Measurements from ENCODE around the gene LCK. TPM values are rescaled to one million over a fixed set of nuclear protein-coding genes. Genes with fewer than 3 reads are reported as not detected.

LCK gene
- total RNA-seq (2022; extraction: Qiagen RNA extraction) = not detected in 5 replicates

DNA sequence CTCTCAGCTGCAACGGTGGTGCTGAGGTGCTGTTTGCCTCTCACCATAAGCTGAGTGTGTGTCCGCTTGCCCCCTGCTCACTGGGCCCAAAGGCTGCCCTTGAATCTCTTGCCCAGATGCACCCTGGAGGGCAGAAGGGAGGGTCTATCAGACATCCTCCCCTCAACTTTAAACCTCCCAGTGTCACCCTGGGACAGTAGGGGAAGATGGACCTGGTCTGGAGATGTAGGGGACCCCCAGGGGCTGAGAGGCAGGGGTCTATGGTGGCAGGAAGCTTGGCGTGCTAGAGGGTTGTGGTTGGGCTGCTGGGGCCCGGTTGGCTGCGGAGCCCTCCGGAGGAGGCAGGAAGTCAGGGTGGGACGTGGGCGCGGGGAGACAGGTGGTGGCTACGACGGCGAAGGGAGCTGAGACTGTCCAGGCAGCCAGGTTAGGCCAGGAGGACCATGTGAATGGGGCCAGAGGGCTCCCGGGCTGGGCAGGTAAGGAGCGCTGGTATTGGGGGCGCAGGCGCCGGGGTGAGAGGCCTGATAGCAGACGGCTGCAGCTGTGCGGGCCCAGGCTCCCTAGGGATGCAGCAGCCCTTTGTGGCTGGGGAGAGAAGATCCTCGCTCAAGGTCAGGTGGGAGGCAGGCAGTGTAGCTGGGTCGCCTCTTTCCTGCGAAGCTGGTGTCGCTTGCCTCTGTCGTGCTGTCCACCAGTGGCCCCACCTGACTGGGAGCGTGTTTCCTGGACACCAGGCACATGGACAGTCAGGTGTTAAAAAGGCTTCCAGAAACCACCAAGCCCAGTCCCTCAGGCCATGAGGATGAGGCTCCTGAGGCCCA is at the start of gene LCK:
Gene LCK (plus strand): TSS at position 373 of the 824 bp plus-strand sequence. CDS start 23,065 bp downstream, outside the sequence.

DNA sequence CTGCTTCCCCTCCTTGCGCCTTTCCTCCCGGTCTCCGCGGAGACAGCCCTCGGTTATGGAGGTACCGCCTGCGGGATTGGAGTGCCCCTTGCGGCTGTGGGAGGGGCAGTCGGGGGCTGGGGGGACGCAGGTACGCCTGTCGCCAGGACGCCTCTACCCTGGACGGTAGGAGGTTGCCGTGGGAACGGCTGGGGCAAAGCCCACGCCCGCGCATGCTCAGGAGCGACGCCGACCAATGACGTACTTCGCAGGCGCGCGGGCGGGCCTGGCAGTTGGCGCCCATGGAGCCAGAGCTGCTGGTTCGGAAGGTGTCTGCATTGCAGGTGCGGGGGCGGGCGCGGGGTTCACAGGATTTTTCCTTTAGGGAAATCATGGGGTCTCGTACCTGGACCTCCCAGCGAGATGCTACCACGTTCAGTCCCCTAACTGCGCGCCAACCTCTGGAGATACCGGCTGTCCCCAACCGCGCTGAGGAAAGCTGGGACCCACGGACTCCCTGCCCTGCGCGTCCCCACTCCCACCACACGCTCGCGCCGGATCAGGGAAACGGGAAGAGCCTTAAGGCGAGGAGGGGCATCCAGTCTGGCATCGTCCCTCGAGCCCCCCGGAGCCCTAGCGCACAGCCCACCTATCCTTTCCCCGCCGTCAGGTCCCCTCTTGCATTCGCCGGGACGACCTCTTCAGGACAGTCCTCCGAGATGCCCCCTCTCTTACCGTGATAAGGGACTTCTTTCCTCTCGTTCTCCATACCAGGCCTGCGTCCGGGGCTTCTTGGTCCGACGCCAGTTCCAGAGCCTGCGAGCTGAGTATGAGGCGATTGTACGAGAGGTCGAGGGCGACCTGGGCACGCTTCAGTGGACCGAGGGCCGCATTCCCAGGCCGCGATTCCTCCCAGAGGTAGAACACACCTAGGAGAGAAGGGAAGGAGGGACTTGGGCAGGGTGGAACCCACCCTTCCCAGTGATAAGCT is 45.4 kb upstream of the LCK start, which contains the start of gene IQCC:
Gene IQCC (plus strand): TSS at position 271 of the 970 bp plus-strand sequence. CDS start 11 bp downstream, at position 282.

GRCh38 chr1:32208891-32209328 is 42.2 kb upstream of the LCK start, which contains the start of gene DCDC2B:
Gene DCDC2B (plus strand): TSS chr1:32209089. CDS start chr1:32209094, 5 bp downstream.

DNA sequence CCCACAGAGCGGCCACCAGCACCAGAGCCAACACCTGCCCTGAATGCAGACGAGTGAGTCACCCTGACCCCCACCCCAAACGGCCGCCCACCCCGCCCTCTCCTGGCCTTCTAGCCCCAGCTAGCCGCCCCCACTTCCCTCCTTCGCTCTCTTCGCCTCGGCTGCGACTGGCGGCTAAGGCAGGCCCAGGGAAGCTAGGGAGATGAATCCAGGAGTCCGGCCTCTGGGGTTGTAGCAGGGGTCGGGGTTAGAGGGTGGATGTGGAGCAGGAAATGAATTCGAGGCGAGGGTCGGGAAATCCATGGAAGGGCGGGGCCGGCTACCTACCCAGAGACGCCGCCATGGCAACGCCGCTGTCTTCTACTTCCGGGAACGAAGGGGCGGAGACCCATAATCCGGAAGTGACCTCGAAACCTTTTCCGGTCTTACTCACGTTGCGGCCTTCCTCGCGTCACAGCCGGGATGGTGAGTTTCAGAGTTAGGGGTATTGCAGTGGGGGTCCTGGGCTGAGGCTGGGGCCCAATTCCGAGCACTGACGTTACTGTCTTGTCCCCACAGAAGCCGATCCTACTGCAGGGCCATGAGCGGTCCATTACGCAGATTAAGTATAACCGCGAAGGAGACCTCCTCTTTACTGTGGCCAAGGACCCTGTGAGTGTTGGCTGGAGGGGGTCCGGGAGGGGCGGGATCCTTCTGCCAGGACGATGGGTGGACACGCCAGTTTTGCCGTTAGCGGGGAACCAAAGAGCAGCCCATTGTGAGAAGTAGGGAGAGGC is 28.9 kb upstream of the LCK start, which contains the start of the genes EIF3I and TMEM234:
Gene EIF3I (plus strand): TSS at position 428 of the 776 bp plus-strand sequence. CDS start 35 bp downstream, at position 463.
Gene TMEM234 (minus strand): TSS at position 374 of the 776 bp plus-strand sequence. CDS start 31 bp downstream, at position 343.

GRCh38 chr1:32246888-32247273 is 4.2 kb upstream of the LCK start, which contains the start of gene FAM167B:
Gene FAM167B (plus strand): TSS chr1:32247222. CDS start chr1:32247422, 200 bp downstream.

DNA sequence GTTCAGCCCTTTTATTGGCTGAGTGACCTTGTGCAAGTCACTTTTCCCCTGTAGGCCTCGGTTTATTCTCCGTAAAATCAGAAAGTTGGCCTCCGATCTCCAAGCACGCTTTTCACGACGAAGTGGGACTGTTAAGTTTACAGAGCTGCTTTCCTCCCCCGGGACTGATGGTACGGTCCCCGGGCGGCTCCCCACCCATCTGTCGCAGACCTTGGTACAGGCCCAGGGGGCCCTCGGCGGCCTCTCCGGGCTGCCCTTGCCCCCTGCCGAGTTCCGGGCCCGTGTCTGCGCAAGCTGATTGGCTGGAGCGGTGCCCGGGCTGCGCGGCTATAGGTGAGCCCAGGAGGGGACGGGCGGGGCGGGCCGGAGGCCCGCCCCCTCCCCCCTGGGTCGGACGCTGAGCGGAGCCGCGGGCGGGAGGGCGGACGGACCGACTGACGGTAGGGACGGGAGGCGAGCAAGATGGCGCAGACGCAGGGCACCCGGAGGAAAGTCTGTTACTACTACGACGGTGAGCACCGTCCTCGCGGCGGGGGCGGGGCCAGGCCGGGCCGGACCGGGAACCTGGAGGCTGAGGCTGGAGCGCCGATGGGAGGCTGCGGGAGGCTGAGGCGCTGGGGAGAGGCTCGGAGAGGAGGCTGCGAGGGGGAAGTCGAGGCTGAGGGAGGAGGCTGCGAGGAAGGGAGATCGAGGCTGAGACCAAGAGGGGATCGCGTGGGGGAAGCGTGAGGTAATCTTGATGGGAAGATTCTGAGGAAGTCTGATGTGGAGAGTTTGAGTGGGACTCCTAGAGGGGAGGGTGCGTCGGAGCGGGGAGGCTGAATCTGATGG is 40.9 kb downstream of the LCK start, which contains the start of gene HDAC1:
Gene HDAC1 (plus strand): TSS at position 376 of the 831 bp plus-strand sequence. CDS start 87 bp downstream, at position 463.

Other genes starting within 250 kb of the LCK start
- 121 to 138 TPM (median 137 TPM) in 5 replicates for gene KHDRBS1, start 237.4 kb upstream of the LCK start, total RNA-seq (2022; extraction: Qiagen RNA extraction)
- 8.3 to 12.3 TPM (median 10.7 TPM) in 5 replicates for gene TMEM39B, start 178.3 kb upstream of the LCK start, total RNA-seq (2022; extraction: Qiagen RNA extraction)
- gene KPNA6, start 143.2 kb upstream of the LCK start, total RNA-seq (2022; extraction: Qiagen RNA extraction) = 13.9 to 16.6 TPM (median 14.5 TPM) in 5 replicates
- gene TXLNA, start 71.6 kb upstream of the LCK start, total RNA-seq (2022; extraction: Qiagen RNA extraction) = 25.9 to 29.9 TPM (median 26.8 TPM) in 5 replicates
- gene CCDC28B, start 50.7 kb upstream of the LCK start, total RNA-seq (2022; extraction: Qiagen RNA extraction) = 1.8 to 2.4 TPM (median 2.0 TPM) in 5 replicates
- gene IQCC, start 45.6 kb upstream of the LCK start, total RNA-seq (2022; extraction: Qiagen RNA extraction) = 1.2 to 2.4 TPM (median 1.8 TPM) in 5 replicates
- gene DCDC2B, start 42.2 kb upstream of the LCK start, total RNA-seq (2022; extraction: Qiagen RNA extraction) = not detected in 5 replicates
- gene TMEM234, start 28.9 kb upstream of the LCK start, total RNA-seq (2022; extraction: Qiagen RNA extraction) = 8.2 to 9.2 TPM (median 8.7 TPM) in 5 replicates
- gene EIF3I, start 28.9 kb upstream of the LCK start, total RNA-seq (2022; extraction: Qiagen RNA extraction) = 258 to 281 TPM (median 272 TPM) in 5 replicates
- 0.40 to 0.70 TPM (median 0.58 TPM) in 5 replicates for gene FAM167B, start 4.0 kb upstream of the LCK start, total RNA-seq (2022; extraction: Qiagen RNA extraction)
- gene HDAC1, start 40.8 kb downstream of the LCK start, total RNA-seq (2022; extraction: Qiagen RNA extraction) = 52.5 to 57.3 TPM (median 53.7 TPM) in 5 replicates
- 56.5 to 70.2 TPM (median 68.3 TPM) in 5 replicates for gene MARCKSL1, start 85.0 kb downstream of the LCK start, total RNA-seq (2022; extraction: Qiagen RNA extraction)
- 2.5 to 5.6 TPM (median 4.0 TPM) in 5 replicates for gene FAM229A, start 111.2 kb downstream of the LCK start, total RNA-seq (2022; extraction: Qiagen RNA extraction)
- 0.86 TPM in 1 of 5 replicates, not detected in the others for gene TSSK3, start 111.3 kb downstream of the LCK start, total RNA-seq (2022; extraction: Qiagen RNA extraction)
- gene BSDC1, start 143.2 kb downstream of the LCK start, total RNA-seq (2022; extraction: Qiagen RNA extraction) = 17.3 to 21.5 TPM (median 20.5 TPM) in 5 replicates
- 0.01 TPM in 1 of 5 replicates, not detected in the others for gene ZBTB8B, start 213.8 kb downstream of the LCK start, total RNA-seq (2022; extraction: Qiagen RNA extraction)

All from A549 treated with Mapracorat at 1 μM for 4 hours (cell line).